NCI-H510A treated with DMSO at 0.1 percent for 48 hours (cell line): ENCODE results near the gene MRC1.

ENCODE experiments used
- DNase-seq: peaks from one replicate; lab custom pipeline; 2025; lab: John Stamatoyannopoulos, UW

The MRC1 gene

GRCh38 chr10:17808971-17809841 is at the start of gene MRC1:
Gene MRC1 (plus strand): TSS chr10:17809348. CDS start chr10:17809466, 118 bp downstream.
- no peak for DNase-seq

- DNase-seq: no peak
Observed at GRCh38 chr10:17764142-17764541, 45.0 kb upstream of the MRC1 start.

GRCh38 chr10:17765602-17766001 is 43.5 kb upstream of the MRC1 start:
- no peak for DNase-seq

GRCh38 chr10:17766731-17767130 is 42.4 kb upstream of the MRC1 start:
- DNase-seq: no peak

- no peak for DNase-seq
Observed at GRCh38 chr10:17768496-17768895, 40.7 kb upstream of the MRC1 start.

DNA sequence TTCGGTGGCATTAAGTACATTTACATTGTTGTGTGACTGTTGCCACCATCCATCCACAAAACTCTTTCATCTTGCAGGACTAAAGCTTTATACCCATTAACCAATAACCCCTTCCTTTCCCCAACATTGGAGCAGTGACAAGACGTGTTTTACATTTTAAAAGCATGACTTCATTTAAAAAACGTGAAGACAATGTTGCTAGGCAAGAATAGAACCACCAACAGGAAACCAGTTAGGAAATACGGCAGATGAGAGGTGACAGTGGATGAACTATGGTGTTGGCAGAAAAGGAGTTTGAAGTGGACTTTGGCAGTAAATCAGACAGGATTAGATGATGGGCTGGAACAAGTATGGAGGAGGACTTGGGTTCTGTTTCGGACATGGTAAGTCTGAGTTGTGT is 40.2 kb upstream of the MRC1 start:
- DNase-seq: no peak

DNA sequence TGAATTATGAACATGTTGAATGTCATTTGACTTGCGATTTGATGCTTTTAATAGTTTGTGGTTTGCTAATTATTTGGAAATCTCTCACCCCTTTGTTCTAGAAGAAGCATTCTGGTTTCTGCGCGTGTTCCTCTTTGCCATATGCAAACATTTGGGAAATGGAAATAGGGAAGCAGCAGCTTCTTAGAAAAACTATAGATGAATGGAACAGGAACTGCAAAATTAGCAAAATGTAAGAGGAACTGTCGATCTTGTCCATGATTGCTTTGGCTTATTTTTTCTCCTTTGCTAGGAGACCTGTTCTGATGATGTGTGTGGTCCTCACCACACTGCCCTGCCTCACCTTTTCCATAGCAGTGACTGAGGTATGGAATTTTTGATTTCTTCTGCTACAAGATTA is 38.1 kb upstream of the MRC1 start:
- DNase-seq: no peak

DNA sequence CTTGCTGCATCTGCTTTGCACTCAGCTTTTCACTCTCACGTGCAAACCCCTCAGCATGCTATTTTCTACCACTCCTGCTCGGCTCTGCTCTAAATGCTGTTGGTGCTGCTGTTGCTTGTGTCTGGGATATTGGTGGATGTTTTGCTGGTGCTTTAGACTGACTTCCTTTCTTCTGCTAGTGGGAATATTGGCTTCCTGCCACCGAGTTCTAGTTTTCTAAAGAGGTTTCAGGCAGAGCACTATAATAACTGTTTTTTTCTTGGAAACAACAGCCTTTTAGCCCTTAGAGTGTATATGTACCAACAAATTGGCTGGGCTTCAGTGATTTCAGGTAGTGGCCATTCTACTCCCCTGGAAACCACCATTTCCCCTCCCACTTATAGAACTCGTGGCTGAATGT is 29.4 kb upstream of the MRC1 start:
- no peak for DNase-seq

GRCh38 chr10:17780727-17781126 is 28.4 kb upstream of the MRC1 start:
- no peak for DNase-seq

DNA sequence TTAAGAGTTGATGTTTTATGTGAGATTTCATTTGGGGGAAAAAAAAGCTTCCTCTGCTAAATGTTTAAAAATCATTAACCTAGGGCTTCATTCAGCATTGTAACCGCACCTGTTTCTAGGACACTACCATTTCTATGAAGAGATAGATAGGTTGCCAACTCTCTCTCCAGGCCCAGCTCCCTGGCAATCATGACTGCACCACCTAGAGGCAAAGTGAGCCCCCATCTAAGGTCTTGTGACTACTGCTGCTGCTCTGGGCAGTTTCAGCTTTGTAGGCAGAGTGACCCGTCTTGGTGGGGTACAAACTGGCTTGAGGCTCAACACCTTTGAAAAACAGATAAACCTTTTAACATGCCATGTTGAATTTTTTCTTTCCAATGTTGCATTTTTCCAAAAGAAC is 27.3 kb upstream of the MRC1 start:
- no peak for DNase-seq

- DNase-seq: no peak
Observed at GRCh38 chr10:17782921-17783665, 26.1 kb upstream of the MRC1 start.

DNA sequence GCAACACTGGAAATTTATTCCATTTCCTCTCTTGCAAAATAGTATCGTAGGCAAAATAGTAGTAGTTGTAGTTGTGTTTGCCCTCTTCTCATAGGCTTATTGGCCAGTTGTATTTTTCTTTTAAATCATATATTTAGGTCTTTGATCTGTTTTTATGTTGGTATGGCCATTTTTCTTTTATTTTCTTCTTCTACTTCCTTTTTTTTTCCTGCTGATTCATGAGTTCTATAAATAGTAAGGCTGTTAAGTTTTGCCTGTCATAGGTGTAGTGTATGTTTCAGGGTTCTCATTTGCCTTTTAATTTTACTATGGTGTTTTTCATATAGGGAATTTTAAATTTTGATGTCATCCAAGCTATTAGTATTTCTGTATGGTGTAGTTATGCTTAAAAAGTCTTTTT is 25.4 kb upstream of the MRC1 start:
- no peak for DNase-seq

DNA sequence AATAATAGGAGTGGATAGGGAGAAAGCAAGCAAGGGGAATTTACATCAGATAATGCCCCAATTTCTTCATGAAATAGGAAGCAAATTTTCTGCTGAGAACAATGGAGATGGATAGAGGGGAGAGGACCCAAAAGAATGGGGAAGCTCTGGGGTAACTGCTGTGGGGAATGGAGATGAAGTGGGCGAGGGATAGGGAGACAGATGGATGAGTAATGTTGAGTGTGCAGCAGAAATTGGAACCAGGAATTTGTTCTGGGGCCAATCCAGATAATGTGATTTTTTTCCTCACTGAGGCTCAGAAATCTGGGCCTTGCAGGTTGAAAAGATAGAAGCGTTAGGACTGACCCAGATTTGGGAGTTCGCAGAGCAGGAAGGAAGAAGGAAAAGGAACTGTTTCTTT is 24.5 kb upstream of the MRC1 start:
- no peak for DNase-seq

- no peak for DNase-seq
Observed at GRCh38 chr10:17785276-17785930, 23.7 kb upstream of the MRC1 start.

DNA sequence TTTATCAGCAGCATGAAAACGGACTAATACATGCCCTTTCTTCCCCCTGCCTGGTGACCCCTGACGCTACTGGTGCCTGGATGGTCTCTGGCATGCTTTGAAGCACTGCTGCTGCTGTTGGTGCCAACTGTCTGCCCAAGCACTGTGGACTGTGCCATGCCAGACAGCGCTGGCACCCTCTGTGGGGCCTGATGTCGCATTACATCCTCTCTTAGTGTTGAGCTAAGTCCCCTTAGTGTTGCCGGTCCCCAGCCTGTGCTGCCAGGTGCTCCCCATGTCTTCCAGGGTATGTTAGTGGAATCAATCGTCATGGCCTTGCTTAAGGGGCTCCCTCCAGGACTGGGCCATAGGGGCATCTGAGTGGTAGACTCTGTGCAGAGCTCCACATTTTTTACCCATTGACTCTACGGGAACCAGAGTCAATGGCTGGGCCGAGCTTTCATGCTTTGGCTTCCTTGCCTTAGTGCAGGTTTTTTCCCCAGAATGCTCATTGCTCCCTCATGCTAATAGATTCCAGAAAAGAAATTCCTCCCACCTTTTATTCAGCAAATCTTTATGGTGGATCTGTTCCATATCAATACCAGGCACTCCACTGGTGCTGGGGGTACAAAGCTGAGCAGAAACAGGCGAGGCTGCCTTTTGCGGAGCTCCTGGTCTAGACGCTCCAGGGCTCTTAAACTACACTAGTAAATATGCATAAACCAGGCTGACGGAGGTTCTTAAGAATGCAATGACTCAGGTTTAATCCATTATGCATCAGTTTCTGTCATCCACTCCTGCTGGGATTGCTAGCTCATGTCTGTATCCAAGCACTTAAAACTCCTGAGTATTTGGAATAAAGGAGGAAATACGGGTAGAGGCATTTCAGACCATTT is 21.8 kb upstream of the MRC1 start:
- DNase-seq: no peak

DNA sequence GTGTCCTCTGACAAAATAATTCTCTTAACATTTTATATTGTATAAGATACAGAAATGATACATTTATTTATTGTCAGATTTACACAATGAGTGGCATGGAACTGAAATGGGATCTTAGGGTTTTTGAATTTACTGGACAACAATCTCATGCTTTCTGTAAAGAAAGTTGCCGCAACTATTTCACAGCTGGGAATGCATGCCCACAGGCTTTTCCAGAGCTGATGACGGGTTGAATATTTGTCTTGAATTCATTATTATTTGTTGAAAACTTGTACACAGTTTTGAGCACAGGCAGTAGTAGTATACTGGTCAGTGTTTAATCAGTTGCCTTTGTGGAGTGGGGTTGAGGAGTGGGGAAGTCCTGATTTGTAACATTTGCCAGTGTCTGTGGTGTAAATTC is 20.5 kb upstream of the MRC1 start:
- no peak for DNase-seq

DNA sequence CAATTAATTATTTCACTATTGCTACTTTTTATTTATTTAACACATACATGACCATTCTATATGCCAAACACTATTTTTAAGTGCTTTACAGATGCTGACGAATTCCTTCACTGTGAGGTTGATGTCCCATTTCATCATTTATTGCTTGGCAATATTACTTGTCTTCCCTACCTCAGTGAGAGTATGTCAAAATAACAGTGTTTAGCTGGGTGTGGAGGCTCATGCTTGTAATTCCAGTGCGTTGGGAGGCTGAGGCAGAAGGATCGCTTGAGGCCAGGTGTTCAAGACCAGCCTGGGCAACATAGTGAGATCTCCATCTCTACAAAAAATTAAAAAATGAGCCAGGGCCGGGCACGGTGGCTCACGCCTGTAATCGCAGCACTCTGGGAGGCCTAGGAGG is 19.8 kb upstream of the MRC1 start:
- DNase-seq: no peak

- DNase-seq: no peak
Observed at GRCh38 chr10:17790651-17791050, 18.5 kb upstream of the MRC1 start.

GRCh38 chr10:17792991-17793390 is 16.2 kb upstream of the MRC1 start:
- no peak for DNase-seq

DNA sequence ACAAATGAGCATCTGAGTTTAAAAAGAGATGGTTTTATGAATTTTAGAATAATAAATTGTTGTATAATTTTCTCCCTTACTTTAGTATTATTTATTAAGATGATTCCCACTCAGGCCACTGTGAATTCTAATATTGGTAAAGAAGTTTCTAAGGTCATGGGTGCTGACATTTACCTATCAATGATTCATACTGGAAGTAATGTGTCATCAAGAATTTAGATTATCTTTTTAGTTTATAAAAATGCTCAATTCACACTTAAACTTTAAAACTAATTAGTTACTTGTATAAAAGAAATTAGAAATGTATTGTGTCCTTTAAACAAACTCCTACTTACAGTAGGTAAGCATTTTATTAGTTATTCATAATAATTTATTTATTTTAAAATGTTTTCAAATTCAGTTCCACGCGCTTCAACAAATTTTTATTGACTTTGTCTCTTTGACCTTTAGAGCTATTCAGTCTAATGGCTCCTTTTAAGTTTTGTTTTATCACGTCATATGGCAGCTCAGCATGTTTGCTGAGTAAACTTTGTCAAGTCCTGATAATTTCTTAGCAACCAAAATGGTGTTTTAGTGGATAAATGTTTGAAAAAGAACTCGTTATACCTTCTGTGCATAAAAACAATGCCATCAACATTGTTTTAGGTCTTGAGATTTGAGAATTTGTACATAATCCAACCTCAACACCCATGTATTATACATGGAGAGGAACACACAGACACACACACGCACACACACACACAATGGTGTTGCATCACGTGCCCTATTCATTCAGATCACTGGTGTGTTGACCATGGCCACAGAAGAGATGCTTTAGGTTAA is 15.1 kb upstream of the MRC1 start:
- DNase-seq: peak; percentile 12

DNA sequence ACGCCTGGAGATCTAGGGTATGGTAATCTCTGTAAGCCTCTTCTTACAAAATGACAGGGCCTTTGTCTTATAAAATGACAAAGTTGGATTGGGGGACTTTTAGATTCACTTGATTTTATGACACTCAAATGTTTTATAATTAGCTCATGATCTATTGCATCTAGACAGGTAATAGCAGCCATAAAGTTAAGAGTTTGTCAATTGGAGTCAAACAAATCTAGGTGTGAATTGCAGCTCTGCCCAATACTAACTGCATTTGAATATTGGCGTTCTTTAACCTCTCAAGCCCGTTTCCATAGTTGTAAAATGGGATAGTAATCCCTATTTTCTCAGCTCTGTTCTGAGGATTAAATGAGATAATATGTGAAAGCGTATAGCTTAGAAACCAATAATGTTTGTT is 14.1 kb upstream of the MRC1 start:
- no peak for DNase-seq
